Middle frontal gyrus (tissue), 1 donor: ENCODE data around the gene NPTXR.
"Not testable (repeated sequence)": the region's sequence is repeated elsewhere in the genome, so short reads cannot be mapped to it uniquely, and the experiment has no call there.

Experiments
- DNase-seq: peaks from one replicate; pipeline ENCODE4 v3.0.0-alpha.2; 2015; ENCODE audit warnings: low spot score; ENCODE audit errors: extremely low spot score

NPTXR gene

DNA sequence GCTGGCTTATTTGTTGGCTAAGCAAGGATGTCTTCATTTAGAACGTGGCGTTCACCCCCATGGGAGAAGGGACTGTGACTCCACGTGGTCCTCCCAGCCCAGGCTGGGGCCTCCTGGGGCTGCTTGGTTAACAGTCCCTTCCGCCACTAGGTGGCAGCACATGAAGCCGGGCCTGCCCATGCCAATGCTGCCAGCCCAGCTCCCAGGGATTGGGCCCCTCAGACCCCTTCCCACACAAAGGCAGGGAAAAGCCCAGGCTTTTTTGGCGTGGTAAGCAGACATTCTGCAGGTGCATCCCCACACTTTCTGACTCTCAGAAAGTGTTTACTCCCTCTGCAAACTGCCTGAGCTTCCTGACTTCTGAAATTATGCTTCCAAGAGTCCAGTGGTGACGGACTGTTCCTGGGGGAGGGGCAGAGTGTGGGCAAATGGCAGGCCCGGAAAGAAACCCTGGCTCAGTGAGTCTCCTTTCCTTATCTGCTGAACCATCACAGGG lies 25.1 kb upstream of the NPTXR start:
- DNase-seq, result peak; percentile 40

DNA sequence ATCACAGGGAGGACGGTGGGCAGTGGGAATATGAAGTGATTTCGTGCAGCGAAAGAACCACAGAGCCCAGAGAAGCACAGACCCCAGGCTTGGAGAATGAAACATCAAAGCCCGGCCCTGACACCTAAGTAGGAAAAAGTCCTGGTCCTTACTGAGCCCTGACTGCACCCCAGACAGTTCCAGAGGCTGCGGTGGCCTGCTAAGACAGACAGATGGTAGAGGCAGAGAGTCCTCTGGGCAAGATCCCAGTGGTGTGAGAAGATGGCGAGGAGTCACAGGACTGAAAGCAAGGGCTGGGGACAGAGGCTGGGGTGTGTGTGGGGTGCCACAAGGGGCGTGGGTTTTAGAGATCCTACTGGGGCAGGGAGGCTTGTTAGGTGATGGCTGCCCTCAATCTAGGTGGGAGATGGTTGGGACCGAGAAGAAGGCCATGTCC lies 24.5 kb upstream of the NPTXR start:
- DNase-seq, result no peak

DNA sequence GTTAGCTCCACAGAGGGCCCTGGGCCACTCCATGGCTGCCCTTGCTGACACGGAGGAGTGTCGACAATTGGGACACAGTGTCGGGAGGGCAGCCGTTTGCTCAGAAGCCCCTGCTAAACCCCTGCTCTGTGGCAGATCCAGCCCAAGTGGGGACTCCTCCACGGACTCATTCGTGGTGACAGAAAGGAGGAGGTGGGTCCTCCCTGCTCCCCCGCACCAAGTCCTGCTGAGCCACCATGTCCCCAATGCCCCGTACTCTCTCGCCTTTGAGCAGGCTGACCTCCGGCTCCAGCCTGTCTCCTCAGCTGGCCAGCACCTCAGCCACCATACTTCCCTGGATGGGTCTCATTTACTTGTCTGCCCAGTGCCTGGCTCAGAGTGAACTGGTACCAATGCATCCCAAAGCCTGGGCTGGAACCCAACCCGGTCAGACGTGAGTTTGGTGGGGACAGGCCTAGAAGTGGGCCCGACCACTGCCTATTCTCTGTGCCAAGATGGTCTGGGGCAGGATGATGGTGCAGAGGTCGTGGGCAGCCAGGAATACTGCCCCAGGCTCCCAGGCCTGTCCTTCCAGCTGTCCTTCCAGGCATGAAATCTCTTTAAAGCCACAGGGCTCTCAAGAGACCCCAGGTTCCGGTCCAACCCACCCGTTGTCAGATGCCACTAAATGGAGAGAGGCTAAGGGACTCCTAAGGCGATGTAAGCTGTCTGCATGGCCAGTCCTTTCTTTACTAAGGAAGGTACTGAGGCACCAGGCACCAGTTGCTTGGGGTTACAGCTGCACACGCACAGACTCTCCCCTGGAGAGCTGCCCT lies 23.9 kb upstream of the NPTXR start:
- DNase-seq, result no peak

DNA sequence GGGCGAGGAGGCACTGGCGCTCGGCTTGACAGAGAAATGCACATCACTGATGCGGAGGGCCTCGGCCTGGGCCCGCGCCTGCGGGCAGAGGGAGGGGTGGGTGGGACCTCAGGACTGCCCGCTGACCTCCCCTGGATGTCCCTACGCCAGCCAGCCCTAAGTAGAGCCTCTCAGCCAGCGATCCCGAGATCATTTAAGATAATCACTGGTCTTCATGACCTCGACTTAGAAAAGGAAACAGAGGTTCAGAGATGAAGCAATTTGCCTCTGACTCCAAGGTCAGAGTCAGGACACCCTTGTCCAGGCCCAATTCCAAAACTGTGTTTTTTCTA lies 23.3 kb upstream of the NPTXR start:
- DNase-seq, result no peak

DNA sequence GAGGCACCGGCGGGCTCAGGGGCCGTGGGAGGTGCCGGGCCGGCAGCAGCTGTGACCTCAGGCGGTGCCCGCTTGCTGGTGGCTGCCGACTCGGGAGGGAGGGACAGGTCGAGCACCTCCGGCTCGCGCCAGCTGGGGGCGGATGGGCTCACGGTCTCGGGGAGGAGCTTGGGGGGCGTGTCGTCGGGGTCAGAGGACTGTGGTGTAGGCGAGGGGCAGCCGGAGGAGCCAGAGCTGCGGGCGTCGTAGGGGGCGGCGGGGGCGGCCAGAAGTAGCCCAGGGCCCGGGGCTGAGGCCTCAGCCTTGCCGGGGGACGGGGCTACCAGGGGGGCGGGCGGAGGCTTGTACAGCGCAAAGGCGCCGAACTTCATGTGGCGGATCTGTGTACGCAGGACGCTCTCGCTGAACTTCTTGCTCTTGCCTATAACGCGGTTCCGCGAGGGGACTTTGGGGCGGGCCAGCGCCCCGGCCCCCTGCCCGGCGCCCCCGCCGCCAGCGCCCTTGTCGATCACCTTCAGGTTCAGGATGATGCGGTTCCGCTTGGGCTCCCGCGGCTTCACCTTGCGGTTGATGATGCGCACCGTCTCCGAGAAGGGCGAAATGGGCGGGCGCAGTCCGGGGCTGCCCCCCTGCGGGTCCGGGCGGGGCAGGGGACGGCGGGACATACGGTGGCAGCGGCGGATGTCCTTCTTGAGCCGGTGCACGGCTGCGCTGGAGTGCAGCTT lies 22.7 kb upstream of the NPTXR start:
- DNase-seq, result no peak

DNA sequence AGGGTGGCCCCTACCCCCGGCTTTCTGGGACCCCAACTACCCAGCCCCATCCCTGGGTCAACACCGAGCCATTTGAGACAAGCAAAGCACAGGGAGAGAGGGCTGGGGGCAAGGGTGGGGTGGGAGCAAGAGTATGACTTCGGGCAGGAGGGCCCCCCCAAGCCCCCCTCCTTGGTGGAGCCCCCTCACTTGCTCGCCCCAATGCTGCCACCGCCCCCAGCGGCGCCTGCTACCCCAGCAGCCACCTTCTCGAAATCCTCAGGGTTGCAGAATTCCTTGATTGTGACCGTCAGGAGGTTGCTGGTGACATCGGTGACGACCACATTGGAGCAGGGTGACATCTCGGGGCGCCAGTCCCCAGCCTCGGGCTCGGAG lies 22.2 kb upstream of the NPTXR start:
- no peak for DNase-seq

DNA sequence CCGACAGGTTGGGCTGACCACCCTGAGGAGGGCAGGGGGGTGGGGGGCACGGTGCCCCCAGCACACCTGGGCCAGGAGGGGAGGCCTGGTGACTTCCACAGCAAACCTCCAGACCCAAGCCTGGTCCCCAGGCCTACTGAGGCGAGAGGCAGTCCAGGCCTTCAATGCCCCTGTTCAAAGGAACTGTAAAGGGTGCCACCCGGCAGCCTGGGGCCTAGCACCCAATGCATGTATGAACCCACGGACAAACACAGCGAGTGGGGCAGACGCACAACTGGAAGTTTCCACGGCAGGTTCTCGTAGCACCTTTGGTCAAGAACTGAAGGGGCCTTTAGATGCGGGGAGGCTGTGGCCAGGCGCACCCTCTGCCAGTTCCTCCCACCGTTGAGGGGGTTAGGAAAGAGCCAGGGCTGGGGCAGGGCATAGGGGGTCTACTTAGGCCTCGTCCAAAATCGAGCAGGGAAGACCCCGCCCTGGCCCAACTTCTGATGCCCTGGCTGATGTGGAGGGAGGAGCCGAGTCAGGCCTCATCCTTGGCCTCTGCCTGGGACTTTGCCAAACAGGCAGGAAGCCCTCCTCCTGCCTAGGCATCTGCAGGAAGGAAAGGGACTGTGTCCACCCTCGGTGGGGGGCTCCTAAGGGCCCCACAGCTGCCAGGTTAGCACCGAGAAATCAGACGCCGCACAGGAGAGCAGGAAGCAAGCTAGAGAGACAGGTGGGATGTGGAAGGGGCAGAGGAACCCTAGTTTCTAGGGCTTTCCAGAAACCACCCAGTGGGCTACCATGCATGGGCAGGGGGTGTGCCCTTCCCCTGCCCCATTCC lies 21.6 kb upstream of the NPTXR start:
- DNase-seq, result no peak

DNA sequence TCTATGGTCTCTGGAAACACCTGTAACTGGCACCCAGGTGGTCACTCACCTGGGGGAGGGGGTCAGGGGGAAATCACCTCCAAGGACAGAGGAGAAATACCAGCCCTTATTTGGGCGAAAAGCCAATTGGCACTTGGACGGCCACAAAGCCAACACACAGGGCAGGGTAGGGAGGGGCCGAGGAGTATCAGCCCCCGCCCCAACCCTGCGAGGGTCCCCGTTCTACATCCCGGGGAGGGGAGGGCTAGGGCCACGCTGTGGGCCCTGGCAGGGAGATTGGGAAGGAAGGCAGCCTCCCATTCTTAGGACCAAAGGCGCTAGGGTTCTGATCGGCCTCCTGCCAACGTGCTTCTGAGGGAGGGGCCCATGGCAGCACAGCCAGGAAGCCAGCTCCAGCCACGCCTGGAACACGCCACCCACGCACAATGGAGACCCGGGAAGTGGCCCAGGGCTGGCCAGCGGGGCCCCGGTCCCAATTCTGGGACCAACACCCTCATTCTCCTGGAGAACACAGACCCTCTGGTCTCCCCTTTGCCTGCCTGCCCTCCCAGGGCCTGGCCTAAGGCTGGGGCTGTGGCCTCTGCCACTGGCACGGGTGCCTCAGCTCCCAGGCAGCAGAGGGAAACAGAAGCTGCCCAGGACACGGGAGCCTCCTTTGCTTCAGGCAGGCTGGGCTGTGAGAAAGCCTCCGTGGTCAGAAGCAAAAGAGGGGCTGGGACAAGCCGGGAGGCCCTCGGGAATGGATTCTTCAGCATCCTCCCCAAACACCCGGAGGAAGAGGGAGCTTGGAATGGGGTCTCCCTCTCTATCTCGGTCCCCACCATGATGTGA lies 20.7 kb upstream of the NPTXR start:
- DNase-seq, result no peak

DNA sequence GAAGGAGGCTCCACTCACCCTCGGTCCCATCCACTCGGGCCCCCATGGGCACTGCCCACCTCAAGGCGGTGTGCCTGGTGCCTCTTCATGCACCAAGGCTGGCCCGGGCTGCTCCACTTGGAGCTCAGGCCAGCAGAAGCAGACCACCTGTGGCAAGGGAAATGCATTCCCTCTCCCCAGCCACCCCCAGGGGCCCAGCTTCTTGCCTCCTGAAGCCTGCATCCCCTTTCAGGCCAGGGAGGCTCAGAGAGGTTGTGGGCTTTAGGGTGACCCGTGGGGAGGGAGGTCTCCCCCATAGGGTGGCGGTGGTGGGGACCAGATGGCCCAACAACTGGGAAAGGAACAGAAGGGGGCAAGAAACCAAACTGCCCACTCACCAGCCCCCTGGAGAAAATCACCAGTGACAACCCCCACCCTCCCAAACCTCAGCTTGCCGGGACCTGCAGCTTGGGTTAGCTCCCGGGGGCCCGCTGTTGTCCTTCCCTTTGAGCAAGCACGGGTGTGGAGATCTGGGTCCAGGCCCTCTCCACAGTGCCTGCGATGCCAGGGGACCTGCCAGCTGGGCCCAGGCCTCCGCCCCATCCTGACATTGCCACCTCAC lies 19.8 kb upstream of the NPTXR start:
- DNase-seq, result no peak

DNA sequence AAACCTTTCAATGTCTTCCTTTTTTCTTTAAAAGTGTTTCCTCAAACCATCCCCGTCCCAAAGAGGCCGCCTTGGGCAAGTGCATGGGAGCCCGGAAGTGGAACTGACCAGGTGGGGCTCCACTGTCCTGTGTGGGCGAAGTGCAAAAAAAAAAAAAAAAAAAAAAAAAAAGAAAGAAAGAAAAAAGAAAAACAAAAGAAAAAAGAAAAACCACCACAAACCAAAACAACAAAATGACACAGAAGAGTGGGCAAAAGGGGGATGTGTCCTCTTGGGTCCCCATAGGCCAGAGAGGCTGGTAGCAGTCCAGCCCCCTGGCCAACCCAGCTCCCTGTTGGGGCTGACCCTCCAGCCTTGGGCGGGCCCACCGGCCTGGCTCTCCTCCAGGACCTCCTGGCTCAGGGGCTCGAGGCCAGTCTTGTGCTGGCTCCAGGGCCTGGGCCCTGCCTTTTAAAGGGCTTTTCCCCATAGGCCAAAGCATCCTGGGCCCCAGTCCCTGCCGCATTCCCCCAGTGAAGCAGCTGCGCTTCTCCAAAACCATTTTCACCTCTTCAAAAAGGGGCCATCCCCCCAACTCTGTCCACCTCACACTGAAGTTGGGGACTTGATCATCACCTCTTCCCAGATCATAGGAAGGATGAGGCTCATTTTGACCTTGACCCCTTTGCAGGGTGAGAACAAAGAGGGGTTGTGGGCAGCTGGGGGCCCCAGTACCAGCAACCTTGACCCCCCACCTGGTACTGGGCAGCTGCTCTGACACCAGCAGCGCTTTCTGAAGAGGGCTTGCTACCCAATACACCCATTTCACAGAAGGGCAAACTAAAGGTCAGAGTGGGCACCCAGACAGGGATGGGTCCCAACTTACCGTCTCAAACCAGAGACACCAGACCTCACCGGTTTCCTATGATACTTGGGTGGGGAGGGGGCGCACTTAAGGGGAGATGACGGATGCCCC lies 18.8 kb upstream of the NPTXR start:
- DNase-seq, result no peak

DNA sequence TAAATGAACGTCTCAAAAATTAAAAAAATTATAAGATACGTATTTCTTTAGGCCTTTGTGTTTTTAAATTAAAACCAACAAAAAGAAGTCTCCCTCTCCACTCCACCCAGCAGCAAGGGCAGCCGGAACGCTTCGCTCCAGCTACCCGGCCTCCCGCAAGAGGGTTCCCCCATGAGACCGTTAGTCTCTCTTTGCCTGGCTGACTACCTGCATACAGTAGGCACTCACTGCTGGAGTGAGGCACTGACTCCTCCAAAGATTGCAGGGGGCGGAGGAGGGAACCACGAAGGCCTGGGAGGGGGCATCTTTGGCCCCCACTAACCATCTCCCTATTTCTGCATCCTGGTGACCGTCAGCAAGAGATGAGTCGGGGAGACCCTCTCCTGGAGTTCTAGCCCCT lies 18.1 kb upstream of the NPTXR start:
- no peak for DNase-seq

DNA sequence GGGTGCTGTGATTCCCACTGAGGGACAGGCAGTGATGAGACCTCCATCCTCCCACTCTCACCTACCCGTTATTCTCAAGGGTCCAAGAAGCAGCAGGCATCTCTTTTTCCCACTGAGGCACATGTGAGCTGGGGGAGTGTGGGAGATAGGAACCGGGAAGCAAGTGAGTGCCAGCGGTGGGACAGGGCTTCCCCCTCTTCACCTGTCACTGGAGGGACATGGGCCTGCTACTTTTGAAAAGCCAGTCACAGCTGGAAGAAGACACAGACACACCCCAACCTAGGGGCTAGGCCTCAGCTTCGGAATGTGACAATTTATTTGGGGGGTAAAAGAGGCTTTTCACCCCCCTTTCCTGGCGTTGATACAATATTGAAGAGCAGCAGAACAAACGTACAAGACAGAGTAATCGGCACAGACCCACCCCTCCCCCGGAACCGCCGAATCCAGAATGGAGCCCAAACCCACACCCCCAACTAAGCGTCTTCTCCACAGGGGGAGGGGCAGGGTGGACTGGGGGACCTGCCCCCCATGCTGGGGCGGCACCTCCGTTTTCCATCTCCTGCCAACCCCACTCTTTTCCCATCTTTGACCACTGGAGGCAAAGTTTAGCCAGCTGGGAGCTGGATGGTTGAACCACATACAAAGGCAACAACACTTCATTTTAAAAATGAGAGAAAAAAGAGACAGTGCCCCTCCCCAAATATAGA lies 17.5 kb upstream of the NPTXR start:
- no peak for DNase-seq

DNA sequence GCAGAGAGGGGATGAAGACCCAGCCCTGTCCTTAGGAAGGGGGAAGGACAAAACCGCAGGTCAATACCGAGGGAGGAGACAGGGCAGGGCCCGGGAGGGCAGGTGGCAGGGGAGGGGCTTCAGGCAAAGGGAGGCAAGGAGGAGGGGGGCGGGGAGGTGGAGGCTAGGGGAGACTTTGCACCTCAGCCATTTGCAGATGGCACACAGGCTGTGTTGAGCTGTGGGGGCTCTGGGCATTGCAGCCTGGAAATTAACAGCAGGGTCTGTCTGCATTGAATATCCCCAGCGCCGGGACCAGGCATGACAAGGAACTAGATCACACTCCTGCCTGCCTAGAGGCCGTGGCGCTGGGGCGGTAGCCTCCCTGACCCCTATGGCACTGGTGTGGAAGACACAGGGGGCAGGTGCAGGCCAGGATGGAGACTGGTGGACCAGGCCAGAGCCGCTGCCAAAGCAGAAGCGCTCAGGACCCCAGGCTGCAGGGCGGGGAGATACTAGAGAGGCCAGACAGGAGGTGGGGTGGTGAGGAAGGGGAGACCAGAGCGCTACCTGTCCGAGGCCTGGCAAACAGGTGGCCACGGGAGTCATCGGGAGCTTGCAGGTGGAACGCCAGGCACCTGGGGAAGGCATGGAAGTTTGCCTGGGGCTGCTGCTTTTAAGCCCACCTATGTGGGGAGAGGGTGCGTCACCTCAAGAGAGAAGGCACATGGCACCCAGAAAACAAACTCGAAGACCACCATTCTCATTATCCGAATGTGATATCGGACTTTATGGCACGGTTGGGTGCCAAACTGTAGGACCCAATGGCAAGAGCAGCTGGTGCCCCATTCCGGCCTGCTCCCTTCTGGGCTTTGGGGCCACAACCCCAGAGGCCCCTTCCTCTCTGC lies 16.7 kb upstream of the NPTXR start:
- no peak for DNase-seq

DNA sequence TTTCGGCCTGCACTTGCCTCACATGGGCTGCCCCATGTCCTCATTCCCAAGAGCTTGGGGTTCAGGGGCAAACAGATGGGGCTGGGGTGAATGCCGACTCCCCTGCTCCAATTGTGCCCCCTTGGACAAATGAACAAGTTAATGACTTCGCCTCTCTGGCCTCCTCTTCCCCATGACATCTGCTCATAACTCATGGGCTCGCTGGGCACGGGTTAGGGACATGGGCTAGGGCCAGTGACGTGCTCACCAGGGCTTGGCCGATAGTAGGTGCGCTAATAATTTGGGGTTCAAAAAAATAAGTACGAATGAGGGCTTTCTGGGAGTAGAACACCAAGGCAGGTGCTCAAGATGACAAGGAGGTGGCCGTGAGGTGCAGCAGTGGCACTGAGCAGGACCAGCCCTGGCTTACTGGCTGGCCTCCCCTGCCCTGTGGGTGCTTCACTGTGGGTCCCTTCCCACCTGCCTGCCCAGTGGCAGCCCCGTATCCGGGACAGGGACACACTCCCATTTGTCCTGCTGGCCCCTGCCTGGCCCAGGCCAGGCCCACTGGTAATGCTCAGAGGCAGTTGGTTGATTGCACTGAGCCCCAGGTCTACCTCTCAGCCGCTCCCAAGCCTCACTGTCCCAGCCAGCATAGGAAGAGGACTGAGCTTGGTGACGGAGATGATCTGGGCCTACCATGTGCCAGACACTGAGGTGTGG lies 15.9 kb upstream of the NPTXR start:
- no peak for DNase-seq

DNA sequence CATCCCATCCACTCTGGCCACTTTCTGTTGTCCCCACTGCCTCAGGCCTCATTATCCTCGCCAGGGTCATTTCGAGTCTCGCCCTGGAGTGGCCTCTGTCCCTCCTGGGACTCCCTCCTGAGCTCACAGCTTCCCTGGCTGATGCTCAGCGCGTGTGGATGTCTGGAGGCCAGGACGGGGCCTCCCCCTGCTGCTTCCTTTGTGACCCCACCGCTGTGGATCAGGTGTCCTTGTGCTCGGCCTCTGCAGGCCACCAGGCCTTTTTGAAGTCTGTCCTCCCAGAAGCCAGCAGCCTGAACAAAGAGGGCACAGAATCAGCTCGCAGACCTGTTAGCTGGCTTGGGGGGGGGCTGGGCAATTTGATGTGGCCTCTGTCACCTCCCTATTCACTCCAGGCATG lies 14.7 kb upstream of the NPTXR start:
- no peak for DNase-seq

DNA sequence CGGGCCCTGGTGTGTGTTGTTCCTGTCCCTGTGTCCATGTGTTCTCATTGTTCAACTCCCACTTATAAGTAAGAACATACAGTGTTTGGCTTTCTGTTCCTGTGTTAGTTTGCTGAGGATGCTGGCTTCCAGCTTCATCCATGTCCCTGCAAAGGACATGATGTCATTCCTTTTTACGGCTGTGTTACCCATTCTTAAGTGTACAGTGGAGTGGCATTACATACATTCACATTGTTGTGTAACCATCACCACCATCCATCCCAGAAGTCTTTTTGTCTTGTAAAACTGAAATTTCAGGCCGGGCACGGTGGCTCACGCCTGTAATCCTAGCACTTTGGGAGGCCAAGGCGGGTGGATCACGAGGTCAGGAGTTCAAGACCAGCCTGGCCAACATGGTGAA lies 10.6 kb upstream of the NPTXR start:
- DNase-seq, result not testable (repeated sequence)

DNA sequence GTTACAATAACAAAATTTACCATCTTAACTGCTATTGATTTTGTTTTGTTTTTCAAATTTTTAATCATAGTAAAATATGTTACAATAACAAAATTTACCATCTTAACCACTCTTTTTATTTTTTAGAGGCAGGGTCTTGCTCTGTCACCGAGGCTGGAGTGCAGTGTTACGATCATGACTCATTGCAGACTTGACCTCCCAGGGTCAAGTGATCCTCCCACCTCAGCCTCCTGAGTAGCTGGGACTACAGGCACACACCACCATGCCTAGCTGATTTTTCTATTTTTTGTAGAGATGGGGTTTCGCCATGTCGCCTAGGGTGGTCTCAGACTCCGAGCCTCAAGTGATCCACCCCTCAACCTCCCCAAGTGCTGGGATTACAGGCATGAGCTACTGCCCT lies 10.1 kb upstream of the NPTXR start:
- not testable (repeated sequence) for DNase-seq
